ENCODE measurements around the gene RCC2. TPM values are rescaled to one million over a fixed set of nuclear protein-coding genes. Genes with fewer than 3 reads are reported as not detected.

RCC2 gene
- total RNA-seq = 43.1 and 46.6 TPM in 2 replicates

DNA sequence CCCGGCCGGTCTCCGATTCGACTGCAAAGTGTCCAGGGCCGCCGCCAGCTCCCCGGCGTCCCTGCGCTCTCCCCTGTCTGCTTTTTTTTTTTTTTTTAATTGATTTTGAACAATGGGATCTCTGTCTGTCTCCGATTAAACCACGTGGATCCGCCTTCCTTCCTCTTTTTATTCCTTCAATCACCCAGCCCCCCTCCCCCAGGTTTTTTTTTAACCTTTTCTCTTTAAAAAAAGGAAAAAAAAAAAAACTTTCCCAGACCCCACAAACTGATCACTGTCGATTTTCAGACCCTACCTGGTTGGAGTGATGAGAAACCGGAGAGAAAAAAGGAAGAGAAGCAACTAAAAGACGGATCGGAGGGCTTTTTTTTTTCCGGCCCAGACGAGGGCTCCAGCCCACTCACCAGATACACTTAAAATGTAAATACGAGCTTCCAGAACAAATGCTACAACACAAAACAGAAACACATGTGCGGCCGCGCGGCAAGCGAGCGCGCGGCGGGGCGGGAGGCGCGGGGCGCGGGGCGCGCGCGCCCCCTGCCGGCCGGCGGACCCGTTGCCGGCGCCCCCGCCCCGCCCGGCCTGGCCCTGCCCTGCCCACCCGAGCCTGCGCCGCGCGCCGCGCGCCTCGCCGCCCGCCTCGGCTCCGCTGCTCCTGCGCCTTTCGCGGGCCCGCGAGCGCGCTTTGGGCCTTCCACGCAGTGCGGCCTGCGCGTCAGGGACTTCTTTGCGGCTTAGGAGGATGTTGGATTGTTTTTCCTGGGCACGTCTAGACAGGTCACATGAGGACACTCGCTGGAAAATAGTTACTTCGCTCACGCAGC, at the start of gene RCC2:
TSS of gene RCC2 (minus strand) at position 428 of the 824 bp plus-strand sequence. CDS start 1,163 bp downstream, outside the sequence.

DNA sequence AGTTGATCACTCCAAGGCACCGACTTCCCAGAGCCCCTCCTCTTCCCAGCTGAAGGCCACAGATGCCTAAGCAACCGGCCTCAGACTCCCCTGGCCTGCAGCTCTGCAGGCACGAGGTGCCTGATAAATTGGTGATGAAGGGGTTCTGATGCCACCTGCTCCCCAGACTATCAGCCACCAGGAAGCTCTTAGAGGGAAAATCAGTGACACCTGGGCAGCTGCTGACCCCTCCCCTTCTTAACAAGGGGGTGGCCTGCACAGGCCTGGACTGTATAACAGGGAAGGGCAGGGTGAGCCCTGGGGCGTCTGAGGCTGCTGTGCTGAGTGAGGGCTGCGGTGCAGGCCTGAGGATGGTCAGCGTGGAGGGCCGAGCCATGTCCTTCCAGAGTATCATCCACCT, 67.6 kb downstream of the RCC2 start, which contains the start of gene PADI6:
TSS of gene PADI6 (plus strand) at position 301 of the 400 bp plus-strand sequence. CDS start at position 351, 50 bp downstream.

Other genes starting within 250 kb of the RCC2 start
- gene PADI1, start 234.5 kb downstream of the RCC2 start, total RNA-seq = under 0.01 TPM in 1 of 2 replicates, not detected in the other
- gene PADI3, start 190.6 kb downstream of the RCC2 start, total RNA-seq = not detected in 2 replicates
- not detected in 2 replicates for gene PADI4, start 131.5 kb downstream of the RCC2 start, total RNA-seq
- not detected in 2 replicates for gene PADI6, start 67.5 kb downstream of the RCC2 start, total RNA-seq
- gene ARHGEF10L, start 100.0 kb upstream of the RCC2 start, total RNA-seq = 20.8 and 24.7 TPM in 2 replicates